CD4-positive, alpha-beta T cell (primary cell): Measurements from ENCODE around the gene TM2D3. TPM values are rescaled to one million over a fixed set of nuclear protein-coding genes. Genes with fewer than 3 reads are reported as not detected.

Source experiments
- ATAC-seq: fragments of 200-7000 bp; cut with Tn5 transposase; one replicate; pipeline ENCODE4 v1.10.0; 2022; ENCODE audit warnings: mild to moderate bottlenecking; ENCODE audit not compliant: poor library complexity
- CTCF ChIA-PET: fragments of 350-600 bp; sonication (Branson Sonifier 250); formaldehyde crosslinking; loops from one replicate; lab custom pipeline; 2021; ENCODE audit warnings: antibody characterized with exemption, inconsistent platforms; lab: Charles Lee
- POLR2A ChIA-PET: fragments of 350-600 bp; sonication (Branson Sonifier 250); formaldehyde crosslinking; loops from one replicate; lab custom pipeline; 2021; ENCODE audit warnings: antibody characterized with exemption, inconsistent platforms; lab: Charles Lee
- DNase-seq, 14 experiments: peaks; one replicate each; pipeline ENCODE4 v3.0.0-alpha.2; 2013 to 2020; ENCODE audit warnings: mixed read lengths in 2 of 14
- H3K27ac ChIP-seq, 2 donors: one replicate each; pipeline versions ENCODE4 v1.5.1 to v1.7.0; 2013; ENCODE audit warnings: low read length in 2 of 2, low read depth in 1 of 2, mild to moderate bottlenecking in 1 of 2
- H3K27me3 ChIP-seq, 2 experiments: 1 replicate in 1 of 2; 2 replicates in 1 of 2; pipeline versions ENCODE4 v1.6.1 to v1.7.0; 2013; ENCODE audit warnings: low read length in 2 of 2, control low read depth in 1 of 2, mild to moderate bottlenecking in 1 of 2, moderate library complexity in 1 of 2; ENCODE audit not compliant: insufficient read depth in 2 of 2, control insufficient read depth in 1 of 2
- H3K36me3 ChIP-seq: one replicate; pipeline ENCODE4 v1.6.1; 2013; ENCODE audit warnings: low read length, control low read depth; ENCODE audit not compliant: insufficient read depth
- H3K4me1 ChIP-seq: one replicate; pipeline ENCODE4 v1.6.1; 2013; ENCODE audit warnings: low read length, control low read depth; ENCODE audit not compliant: insufficient read depth
- H3K4me3 ChIP-seq: one replicate; pipeline ENCODE4 v1.5.1; 2013; ENCODE audit warnings: mild to moderate bottlenecking, low read length, moderate library complexity
- H3K9me3 ChIP-seq, 2 experiments: 1 replicate in 1 of 2; 2 replicates in 1 of 2; pipeline versions ENCODE4 v1.6.1 to v1.7.0; 2013; ENCODE audit warnings: low read length in 2 of 2, mild to moderate bottlenecking in 2 of 2, control low read depth in 1 of 2, moderate library complexity in 1 of 2; ENCODE audit not compliant: control insufficient read depth in 1 of 2, insufficient read depth in 1 of 2
- H3K27ac Mint-ChIP-seq: one replicate; pipeline ENCODE4 v1.8.0; 2020; ENCODE audit warnings: mixed read lengths
- H3K27me3 Mint-ChIP-seq: one replicate; pipeline ENCODE4 v1.8.0; 2021; ENCODE audit warnings: mixed read lengths
- H3K36me3 Mint-ChIP-seq: one replicate; pipeline ENCODE4 v1.8.0; 2021; ENCODE audit warnings: low read depth, mixed read lengths
- H3K4me1 Mint-ChIP-seq: one replicate; pipeline ENCODE4 v1.8.0; 2021; ENCODE audit warnings: low read depth, mixed read lengths
- H3K4me3 Mint-ChIP-seq: one replicate; pipeline ENCODE4 v1.8.0; 2020; ENCODE audit warnings: mild to moderate bottlenecking, mixed read lengths
- H3K9me3 Mint-ChIP-seq: one replicate; pipeline ENCODE4 v1.8.0; 2020; ENCODE audit warnings: mixed read lengths
- intact Hi-C, 2 experiments: fragments of 100-400 bp; cut with DNase I in 1 of 2; cut with micrococcal nuclease in 1 of 2; formaldehyde crosslinking; loops; one replicate each; pipeline versions ENCODE4 v1.15.1 to v1.9.0; 2023 to 2025; cut with DNase I, micrococcal nuclease
- polyA plus RNA-seq, 2 donors: library from polyadenylated mRNA; unstranded; fragments of 120-200 nt; gene quantifications; one replicate each; pipeline ENCODE4 v1.2.1, GENCODE V29; 2013
- total RNA-seq, 174 experiments: library from RNA in 2 of 174; stranded (reverse) in 2 of 174; gene quantifications; one replicate each; pipeline ENCODE4 v1.2.3 and lab custom pipeline; 2021 to 2026
- TF ChIP-seq, protein P1 (sequence below): fragments of 200-600 bp; IDR thresholded peaks from one replicate; pipeline ENCODE4 v1.8.0; 2022; ENCODE audit warnings: antibody characterized with exemption, mild to moderate bottlenecking

Gene TM2D3, protein sequence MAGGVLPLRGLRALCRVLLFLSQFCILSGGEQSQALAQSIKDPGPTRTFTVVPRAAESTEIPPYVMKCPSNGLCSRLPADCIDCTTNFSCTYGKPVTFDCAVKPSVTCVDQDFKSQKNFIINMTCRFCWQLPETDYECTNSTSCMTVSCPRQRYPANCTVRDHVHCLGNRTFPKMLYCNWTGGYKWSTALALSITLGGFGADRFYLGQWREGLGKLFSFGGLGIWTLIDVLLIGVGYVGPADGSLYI
- total RNA-seq: 100 to 1,000 TPM; 102 to 107 TPM
- polyA plus RNA-seq (2013, experiment 1 of 2): 28.8 TPM
- polyA plus RNA-seq (2013, experiment 2 of 2): 29.0 TPM
- total RNA-seq (lab: John Stamatoyannopoulos, UW): 42.4 to 144 (median 66.0) reads per million in 172 experiments

DNA sequence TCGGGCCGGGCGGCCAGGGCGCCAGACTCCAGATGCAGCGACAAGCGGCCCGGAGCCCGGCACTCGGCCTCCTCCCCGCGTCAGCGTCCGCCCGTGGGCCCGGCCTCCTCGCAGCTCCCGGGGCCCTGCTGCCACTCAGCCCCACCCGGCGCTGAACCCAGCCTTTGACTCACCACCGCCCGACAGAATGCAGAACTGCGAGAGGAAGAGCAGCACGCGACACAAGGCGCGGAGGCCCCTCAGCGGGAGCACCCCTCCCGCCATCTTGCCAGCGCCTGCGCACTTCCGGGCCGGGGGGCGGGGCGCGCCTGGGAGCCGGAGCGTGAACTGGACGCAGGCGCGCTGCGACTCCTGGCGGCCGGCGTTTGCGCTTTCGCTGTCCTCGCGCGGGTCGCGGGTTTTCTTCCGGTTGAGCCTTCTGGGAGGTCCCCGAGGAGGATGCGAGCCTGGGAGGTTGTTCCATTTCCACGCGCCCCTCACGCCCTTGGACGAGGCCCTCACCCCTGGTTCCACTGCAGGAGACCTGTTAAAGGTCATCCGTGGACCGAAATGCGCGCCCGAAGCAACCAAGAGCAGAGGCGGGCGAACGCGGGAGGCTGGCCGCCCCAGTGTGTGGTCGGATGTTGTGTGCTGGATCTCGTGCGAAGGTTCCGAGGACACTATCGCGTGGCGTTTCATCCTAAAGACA, at the start of gene TM2D3:
Gene TM2D3, minus strand, starts transcription at position 284 of the 688 bp plus-strand sequence. Its CDS starts 20 bp downstream, at position 264.
- H3K4me3 ChIP-seq: peak within 1 kb of the TSS; percentile 82
- DNase-seq: peak; percentile 89 to 99 (median 94)
- H3K9me3 ChIP-seq: no peaks in the 10 kb centered on the region
- intact Hi-C loops: loop anchor here (1.0 to 5.0 kb wide), 5 partner anchors 70 to 565 kb away; partner anchors contain the start of genes SELENOS (in 1 of the 2), SNRPA1 (in 1 of the 2) and TARS3 (in 1 of the 2)
- Mint-ChIP-seq H3K27me3 (no peaks in the 10 kb centered on the region), H3K36me3 (peaks cover 73% of the 10 kb centered on the region), H3K4me3 (peak within 1 kb of the TSS; percentile 97), H3K27ac (peak within 1 kb of the TSS; percentile 98), H3K4me1 (peaks cover 48% of the 10 kb centered on the region), H3K9me3 (no peaks in the 10 kb centered on the region)
- H3K27me3 ChIP-seq: no peaks in the 10 kb centered on the region
- POLR2A ChIA-PET: interaction anchor here (1.0 to 2.4 kb wide), 10 partner anchors 10 to 1050 kb away, joined by 4 to 33 read pairs (median 7); partner anchors contain the start of genes ASB7, LINS1, SNRPA1 and TARS3
- CTCF ChIA-PET: interaction anchor here (0.8 to 1.3 kb wide), 5 partner anchors 10 to 400 kb away, joined by 3 to 10 read pairs (median 3); partner anchors contain the start of gene CHSY1
- TF ChIP-seq, protein P1, sequence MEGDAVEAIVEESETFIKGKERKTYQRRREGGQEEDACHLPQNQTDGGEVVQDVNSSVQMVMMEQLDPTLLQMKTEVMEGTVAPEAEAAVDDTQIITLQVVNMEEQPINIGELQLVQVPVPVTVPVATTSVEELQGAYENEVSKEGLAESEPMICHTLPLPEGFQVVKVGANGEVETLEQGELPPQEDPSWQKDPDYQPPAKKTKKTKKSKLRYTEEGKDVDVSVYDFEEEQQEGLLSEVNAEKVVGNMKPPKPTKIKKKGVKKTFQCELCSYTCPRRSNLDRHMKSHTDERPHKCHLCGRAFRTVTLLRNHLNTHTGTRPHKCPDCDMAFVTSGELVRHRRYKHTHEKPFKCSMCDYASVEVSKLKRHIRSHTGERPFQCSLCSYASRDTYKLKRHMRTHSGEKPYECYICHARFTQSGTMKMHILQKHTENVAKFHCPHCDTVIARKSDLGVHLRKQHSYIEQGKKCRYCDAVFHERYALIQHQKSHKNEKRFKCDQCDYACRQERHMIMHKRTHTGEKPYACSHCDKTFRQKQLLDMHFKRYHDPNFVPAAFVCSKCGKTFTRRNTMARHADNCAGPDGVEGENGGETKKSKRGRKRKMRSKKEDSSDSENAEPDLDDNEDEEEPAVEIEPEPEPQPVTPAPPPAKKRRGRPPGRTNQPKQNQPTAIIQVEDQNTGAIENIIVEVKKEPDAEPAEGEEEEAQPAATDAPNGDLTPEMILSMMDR: peak; percentile 82
- H3K36me3 ChIP-seq: peaks cover 43% of the 10 kb centered on the region
- ATAC-seq: peak; percentile 94
- H3K4me1 ChIP-seq: peaks cover 24% of the 10 kb centered on the region
- H3K27ac ChIP-seq: peak within 1 kb of the TSS; percentile 96

DNA sequence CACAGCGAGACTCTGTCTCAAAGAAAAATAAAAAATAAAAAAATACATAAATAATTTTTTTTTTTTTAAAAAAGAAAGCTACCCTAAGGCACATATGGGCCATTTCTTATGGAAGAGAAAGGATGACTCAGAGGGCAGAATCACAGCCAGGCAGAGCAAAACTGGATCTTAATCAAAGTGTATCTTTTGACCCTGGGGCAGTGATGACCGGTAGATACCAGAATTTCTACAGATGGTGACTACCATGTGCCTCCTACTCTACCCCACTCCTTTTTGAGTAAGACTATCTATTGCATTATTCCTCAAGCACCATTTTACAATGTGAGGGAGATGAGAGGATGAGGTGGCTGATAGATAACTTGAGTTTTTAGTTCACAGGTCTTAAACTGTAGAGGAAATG, 46.1 kb upstream of the TM2D3 start:
- Histone ChIP-seq H3K27me3 (no peaks in the 10 kb centered on the region), H3K36me3 (peaks cover 83% of the 10 kb centered on the region), H3K9me3 (no peaks in the 10 kb centered on the region), H3K4me3 (no peak overlapping the region), H3K27ac (no peak overlapping the region), H3K4me1 (peaks cover 19% of the 10 kb centered on the region)
- Mint-ChIP-seq H3K27me3 (no peaks in the 10 kb centered on the region), H3K27ac (peak overlapping the region; percentile 42), H3K9me3 (no peaks in the 10 kb centered on the region), H3K36me3 (peaks cover 92% of the 10 kb centered on the region), H3K4me1 (peaks cover 44% of the 10 kb centered on the region), H3K4me3 (no peak overlapping the region)
- intact Hi-C loops: no loop called here
- ChIA-PET CTCF (no interaction called here), POLR2A (interaction anchor here (0.8 kb wide), 1 partner anchor 25 kb away, joined by 5 read pairs; no protein-coding TSS in a partner anchor)
- no peak for ATAC-seq
- no peak for DNase-seq
- TF ChIP-seq, protein P1: no peak

DNA sequence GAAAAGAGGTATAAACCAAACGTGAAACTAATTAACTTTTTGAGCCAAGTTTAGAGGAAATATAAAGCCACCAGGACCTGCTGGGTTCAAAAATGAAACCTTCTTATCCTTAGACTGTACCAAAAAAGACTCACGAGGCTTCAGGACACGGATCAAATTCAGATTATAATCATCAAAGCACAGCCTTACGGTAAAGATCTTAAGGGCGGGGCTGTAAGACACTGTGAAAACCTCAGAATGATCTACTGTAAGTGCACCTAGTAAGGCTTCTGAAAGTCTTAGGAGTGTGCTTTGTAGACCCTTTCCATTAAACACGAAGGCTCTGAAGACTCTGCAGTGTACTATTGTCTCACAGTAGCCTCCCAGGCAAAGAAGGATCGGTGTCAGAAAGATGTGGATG, 45.3 kb upstream of the TM2D3 start:
- Histone ChIP-seq H3K27me3 (no peaks in the 10 kb centered on the region), H3K4me3 (no peak overlapping the region), H3K36me3 (peaks cover 83% of the 10 kb centered on the region), H3K4me1 (peaks cover 19% of the 10 kb centered on the region), H3K9me3 (no peaks in the 10 kb centered on the region), H3K27ac (peak overlapping the region in 1 of 2 donors; percentile 11)
- peak; percentile 90 for ATAC-seq
- peak in 4 of 14 experiments; percentile 2 to 34 (median 24) for DNase-seq
- Mint-ChIP-seq H3K27ac (peak overlapping the region; percentile 88), H3K27me3 (no peaks in the 10 kb centered on the region), H3K36me3 (peaks cover 95% of the 10 kb centered on the region), H3K4me1 (peaks cover 44% of the 10 kb centered on the region), H3K4me3 (peak overlapping the region; percentile 76), H3K9me3 (no peaks in the 10 kb centered on the region)
- CTCF ChIA-PET: no interaction called here
- TF ChIP-seq, protein P1: no peak
- intact Hi-C loops: loop anchor here in 1 of 2 experiments (2.0 kb wide), 1 partner anchor 27 kb away; the partner anchor contains the start of gene TARS3
- POLR2A ChIA-PET: interaction anchor here (1.2 kb wide), 1 partner anchor 26 kb away, joined by 7 read pairs; the partner anchor contains the start of gene TARS3
